H1 (cell line): Measurements from ENCODE around the gene CD46. TPM values are rescaled to one million over a fixed set of nuclear protein-coding genes. Genes with fewer than 3 reads are reported as not detected.

Experiments used
- EP300 ChIP-seq, 2 experiments: IDR thresholded peaks; 1 replicate in 1 of 2; 2 replicates in 1 of 2; pipeline ENCODE4 v1.6.1; 2011 to 2012; ENCODE audit warnings: low read depth in 2 of 2, low read length in 2 of 2, mild to moderate bottlenecking in 2 of 2, borderline replicate concordance in 1 of 2, inconsistent platforms in 1 of 2, moderate library complexity in 1 of 2
- EZH2 ChIP-seq: fragments of 200-600 bp; sonication (generic); IDR thresholded peaks from 2 replicates; pipeline ENCODE4 v1.7.1; 2012; ENCODE audit warnings: low read depth, mild to moderate bottlenecking, moderate library complexity, low read length, inconsistent platforms; ENCODE audit not compliant: severe bottlenecking
- RXRA ChIP-seq: IDR thresholded peaks from 2 replicates; pipeline ENCODE4 v1.6.1; 2011; ENCODE audit warnings: low read depth, mild to moderate bottlenecking, low read length, moderate library complexity; ENCODE audit not compliant: insufficient read depth
- polyA plus RNA-seq, 7 experiments: library from polyadenylated mRNA; depleted of rRNA in 3 of 7; stranded (reverse) in 5 of 7; unstranded in 2 of 7; fragments of >200 nt in 5 of 7; fragments of 200-250 nt in 2 of 7; gene quantifications; 1 replicate in 5 of 7; 2 replicates in 1 of 7; 4 replicates in 1 of 7; pipeline versions ENCODE4 v1.2.1 to v1.2.3, GENCODE V29; 2011 to 2013; ENCODE audit warnings: missing spikeins in 2 of 7, mixed read lengths in 2 of 7
- total RNA-seq: library from RNA; stranded (reverse); fragmentation: NEBNext Ultra II Directional; extraction: Animal tissue kit (Norgen Biotek cat#: 25700); gene quantifications from 2 replicates; pipeline ENCODE4 v1.2.1, GENCODE V29; 2021

The CD46 gene
- total and polyA plus RNA-seq, 2 of the 8 experiments (the other 6 are each of a cell fraction or from before 2014, with no cell fraction given) = 60.9 to 113 TPM

DNA sequence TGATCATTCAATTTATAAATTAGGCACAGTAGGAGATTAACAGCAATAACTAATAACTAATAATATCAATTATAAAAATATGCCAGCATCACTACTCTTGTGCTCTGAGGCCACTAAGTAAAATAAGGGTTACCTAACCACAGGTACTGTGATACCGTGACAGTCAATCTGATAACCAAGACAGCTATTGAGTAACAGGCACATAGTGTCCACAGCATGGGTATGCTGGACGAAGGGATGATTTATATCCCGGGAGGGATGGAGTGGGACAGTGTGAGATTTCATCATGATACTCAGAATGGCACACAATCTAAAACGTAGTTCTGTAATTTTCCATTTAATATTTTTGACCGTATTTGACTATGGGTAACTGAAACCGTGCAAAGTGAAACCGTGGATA is 39.4 kb downstream of the CD46 start (continued):
- no peak for TF ChIP-seq RXRA
- no peak for TF ChIP-seq EZH2
- TF ChIP-seq EP300 (IDR thresholded peaks at IDR 0.05; ENCODE audit: borderline replicate concordance in 1 of 2, low read depth in 2 of 2, low read length in 2 of 2) = no peak
